Effector memory CD4-positive, alpha-beta T cell (primary cell): ENCODE data around the gene PRDM15.
"Not testable (repeated sequence)": the region's sequence is repeated elsewhere in the genome, so short reads cannot be mapped to it uniquely, and the experiment has no call there.

ENCODE experiments used
- DNase-seq, 3 donors: peaks; one replicate each; pipeline ENCODE4 v3.0.0-alpha.2; 2020
- H3K27ac ChIP-seq: 2 replicates; pipeline ENCODE4 v1.7.0; 2013; ENCODE audit warnings: mild to moderate bottlenecking, low read length, moderate library complexity; ENCODE audit not compliant: insufficient read depth, poor library complexity, severe bottlenecking
- H3K27me3 ChIP-seq: replicated peaks from 2 replicates; pipeline ENCODE4 v1.7.0; 2013; ENCODE audit warnings: mild to moderate bottlenecking, low read length; ENCODE audit not compliant: insufficient read depth, control insufficient read depth, poor library complexity, severe bottlenecking
- H3K36me3 ChIP-seq: 2 replicates; pipeline ENCODE4 v1.7.0; 2013; ENCODE audit warnings: mild to moderate bottlenecking, low read length, moderate library complexity; ENCODE audit not compliant: control insufficient read depth, insufficient read depth
- H3K4me1 ChIP-seq: 2 replicates; pipeline ENCODE4 v1.7.0; 2013; ENCODE audit warnings: low read length, mild to moderate bottlenecking; ENCODE audit not compliant: control insufficient read depth, insufficient read depth, poor library complexity, severe bottlenecking
- H3K4me3 ChIP-seq: 2 replicates; pipeline ENCODE4 v1.7.0; 2013; ENCODE audit warnings: low read length, low read depth, mild to moderate bottlenecking; ENCODE audit not compliant: insufficient read depth, poor library complexity, severe bottlenecking
- H3K9me3 ChIP-seq: 2 replicates; pipeline ENCODE4 v1.7.0; 2013; ENCODE audit warnings: mild to moderate bottlenecking, low read length, moderate library complexity; ENCODE audit not compliant: control insufficient read depth

The PRDM15 gene

GRCh38 chr21:41786509-41786987 is 92.6 kb downstream of the PRDM15 start:
- no peaks in the 10 kb centered on the region for H3K4me1 ChIP-seq
- H3K27me3 ChIP-seq: peaks cover 5% of the 10 kb centered on the region
- H3K27ac ChIP-seq: no peak overlapping the region
- no peaks in the 10 kb centered on the region for H3K9me3 ChIP-seq
- no peaks in the 10 kb centered on the region for H3K36me3 ChIP-seq
- H3K4me3 ChIP-seq: no peak overlapping the region
- no peak for DNase-seq

GRCh38 chr21:41785262-41785661 is 93.9 kb downstream of the PRDM15 start:
- not testable (repeated sequence) for H3K27me3 ChIP-seq, H3K36me3 ChIP-seq, H3K4me1 ChIP-seq, H3K9me3 ChIP-seq, DNase-seq, H3K27ac ChIP-seq, H3K4me3 ChIP-seq

- Histone ChIP-seq H3K27ac (no peak overlapping the region), H3K9me3 (no peaks in the 10 kb centered on the region), H3K4me1 (no peaks in the 10 kb centered on the region), H3K36me3 (no peaks in the 10 kb centered on the region), H3K4me3 (no peak overlapping the region), H3K27me3 (peaks cover 13% of the 10 kb centered on the region)
- DNase-seq: no peak
Measured at GRCh38 chr21:41784456-41785102, 94.6 kb downstream of the PRDM15 start.

GRCh38 chr21:41783476-41784180 is 95.5 kb downstream of the PRDM15 start:
- Histone ChIP-seq H3K4me3 (no peak overlapping the region), H3K4me1 (no peaks in the 10 kb centered on the region), H3K27me3 (peaks cover 13% of the 10 kb centered on the region), H3K27ac (no peak overlapping the region), H3K9me3 (no peaks in the 10 kb centered on the region), H3K36me3 (no peaks in the 10 kb centered on the region)
- no peak for DNase-seq

- H3K36me3 ChIP-seq: no peaks in the 10 kb centered on the region
- H3K4me1 ChIP-seq: no peaks in the 10 kb centered on the region
- no peak for DNase-seq
- H3K27ac ChIP-seq: no peak overlapping the region
- peaks cover 26% of the 10 kb centered on the region for H3K27me3 ChIP-seq
- H3K4me3 ChIP-seq: no peak overlapping the region
- no peaks in the 10 kb centered on the region for H3K9me3 ChIP-seq
Measured at GRCh38 chr21:41781050-41781410, 98.1 kb downstream of the PRDM15 start.

- no peak for DNase-seq
- peaks cover 27% of the 10 kb centered on the region for H3K27me3 ChIP-seq
- no peaks in the 10 kb centered on the region for H3K36me3 ChIP-seq
- no peaks in the 10 kb centered on the region for H3K9me3 ChIP-seq
- no peak overlapping the region for H3K4me3 ChIP-seq
- no peaks in the 10 kb centered on the region for H3K4me1 ChIP-seq
- no peak overlapping the region for H3K27ac ChIP-seq
Measured at GRCh38 chr21:41780337-41781049, 98.7 kb downstream of the PRDM15 start.

- H3K4me1 ChIP-seq: no peaks in the 10 kb centered on the region
- no peaks in the 10 kb centered on the region for H3K36me3 ChIP-seq
- H3K27ac ChIP-seq: no peak overlapping the region
- DNase-seq: no peak
- H3K4me3 ChIP-seq: no peak overlapping the region
- peaks cover 31% of the 10 kb centered on the region for H3K27me3 ChIP-seq
- no peaks in the 10 kb centered on the region for H3K9me3 ChIP-seq
Measured at GRCh38 chr21:41779659-41780058, 99.5 kb downstream of the PRDM15 start.

- Histone ChIP-seq H3K4me1 (no peaks in the 10 kb centered on the region), H3K4me3 (no peak overlapping the region), H3K36me3 (no peaks in the 10 kb centered on the region), H3K27ac (no peak overlapping the region), H3K27me3 (peaks cover 30% of the 10 kb centered on the region), H3K9me3 (no peaks in the 10 kb centered on the region)
- no peak for DNase-seq
Measured at GRCh38 chr21:41778930-41779600, 100.1 kb downstream of the PRDM15 start.

- H3K9me3 ChIP-seq: no peaks in the 10 kb centered on the region
- no peak overlapping the region for H3K4me3 ChIP-seq
- H3K36me3 ChIP-seq: no peaks in the 10 kb centered on the region
- H3K27me3 ChIP-seq: peaks cover 26% of the 10 kb centered on the region
- no peak overlapping the region for H3K27ac ChIP-seq
- no peaks in the 10 kb centered on the region for H3K4me1 ChIP-seq
- no peak for DNase-seq
Measured at GRCh38 chr21:41777951-41778815, 101.0 kb downstream of the PRDM15 start.
